Cardiac fibroblast (primary cell): Measurements from ENCODE around the gene SYT3.
A peak's percentile ranks its signal among the peaks of the same experiment; 100 is the strongest.

Experiments
- DNase-seq, 2 donors: peaks; one replicate each; pipeline versions ENCODE4 v3.0.0 to v3.0.0-alpha.2; 2010; ENCODE audit warnings: low read depth in 2 of 2
- H3K4me3 ChIP-seq, 2 donors: replicated peaks in 1 of 2; 1 replicate in 1 of 2; 2 replicates in 1 of 2; pipeline ENCODE4 v1.5.1; 2011; ENCODE audit warnings: low read depth in 2 of 2, low read length in 2 of 2, mild to moderate bottlenecking in 2 of 2, moderate library complexity in 1 of 2
- TF ChIP-seq, protein P1 (sequence below): IDR thresholded peaks from one replicate; pipeline ENCODE4 v1.5.1; 2011; ENCODE audit warnings: low read depth, mild to moderate bottlenecking, low read length, inconsistent platforms

SYT3 gene

DNA sequence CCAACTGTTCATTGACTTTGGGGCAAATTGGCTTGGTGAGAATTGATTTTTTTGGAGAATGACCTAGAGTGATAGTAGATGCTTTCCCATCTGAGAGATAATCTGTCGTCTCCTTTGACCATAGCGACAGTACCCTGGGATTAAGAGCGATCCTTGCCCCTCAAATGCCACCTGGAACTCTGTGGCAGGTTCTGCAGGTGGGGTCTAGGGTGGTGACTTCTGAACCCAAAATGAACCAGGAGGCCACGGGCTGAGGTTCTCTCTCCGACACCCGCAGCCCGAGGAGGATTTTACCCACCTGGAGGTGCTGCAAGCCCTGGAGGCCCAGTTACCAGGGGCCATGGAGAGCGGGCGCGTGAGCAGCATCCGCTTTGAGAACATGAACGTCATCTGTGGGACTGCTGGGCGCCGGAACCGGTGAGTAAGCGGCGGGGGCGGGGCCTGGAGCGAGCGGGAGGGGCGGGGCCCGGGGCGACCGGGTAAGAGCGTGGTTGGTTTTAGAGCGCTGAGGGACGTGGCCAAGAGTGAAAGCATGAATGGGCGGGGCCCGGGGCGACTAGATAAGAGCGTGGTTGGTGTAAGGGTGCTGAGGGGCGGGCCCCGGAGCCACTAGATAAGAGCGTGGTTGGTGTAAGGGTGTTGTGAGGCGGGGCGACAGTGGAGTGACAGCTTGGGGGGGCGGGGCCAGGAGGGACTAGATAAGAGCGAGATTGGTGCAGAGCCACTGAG lies 18.2 kb upstream of the SYT3 start:
- TF ChIP-seq, protein P1, sequence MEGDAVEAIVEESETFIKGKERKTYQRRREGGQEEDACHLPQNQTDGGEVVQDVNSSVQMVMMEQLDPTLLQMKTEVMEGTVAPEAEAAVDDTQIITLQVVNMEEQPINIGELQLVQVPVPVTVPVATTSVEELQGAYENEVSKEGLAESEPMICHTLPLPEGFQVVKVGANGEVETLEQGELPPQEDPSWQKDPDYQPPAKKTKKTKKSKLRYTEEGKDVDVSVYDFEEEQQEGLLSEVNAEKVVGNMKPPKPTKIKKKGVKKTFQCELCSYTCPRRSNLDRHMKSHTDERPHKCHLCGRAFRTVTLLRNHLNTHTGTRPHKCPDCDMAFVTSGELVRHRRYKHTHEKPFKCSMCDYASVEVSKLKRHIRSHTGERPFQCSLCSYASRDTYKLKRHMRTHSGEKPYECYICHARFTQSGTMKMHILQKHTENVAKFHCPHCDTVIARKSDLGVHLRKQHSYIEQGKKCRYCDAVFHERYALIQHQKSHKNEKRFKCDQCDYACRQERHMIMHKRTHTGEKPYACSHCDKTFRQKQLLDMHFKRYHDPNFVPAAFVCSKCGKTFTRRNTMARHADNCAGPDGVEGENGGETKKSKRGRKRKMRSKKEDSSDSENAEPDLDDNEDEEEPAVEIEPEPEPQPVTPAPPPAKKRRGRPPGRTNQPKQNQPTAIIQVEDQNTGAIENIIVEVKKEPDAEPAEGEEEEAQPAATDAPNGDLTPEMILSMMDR = no peak
- H3K4me3 ChIP-seq = peak overlapping the region; percentile 31 to 48
- peak; percentile 96 to 99 for DNase-seq

- H3K4me3 ChIP-seq = no peak overlapping the region
- TF ChIP-seq, protein P1 = no peak
- no peak for DNase-seq
Measured at GRCh38 chr19:50657222-50657669, 17.6 kb upstream of the SYT3 start.

GRCh38 chr19:50654882-50655281 lies 15.2 kb upstream of the SYT3 start:
- H3K4me3 ChIP-seq = no peak overlapping the region
- DNase-seq = no peak
- TF ChIP-seq, protein P1 = no peak

- no peak overlapping the region for H3K4me3 ChIP-seq
- TF ChIP-seq, protein P1 = no peak
- DNase-seq = no peak
Measured at GRCh38 chr19:50652722-50653121, 13.0 kb upstream of the SYT3 start.

DNA sequence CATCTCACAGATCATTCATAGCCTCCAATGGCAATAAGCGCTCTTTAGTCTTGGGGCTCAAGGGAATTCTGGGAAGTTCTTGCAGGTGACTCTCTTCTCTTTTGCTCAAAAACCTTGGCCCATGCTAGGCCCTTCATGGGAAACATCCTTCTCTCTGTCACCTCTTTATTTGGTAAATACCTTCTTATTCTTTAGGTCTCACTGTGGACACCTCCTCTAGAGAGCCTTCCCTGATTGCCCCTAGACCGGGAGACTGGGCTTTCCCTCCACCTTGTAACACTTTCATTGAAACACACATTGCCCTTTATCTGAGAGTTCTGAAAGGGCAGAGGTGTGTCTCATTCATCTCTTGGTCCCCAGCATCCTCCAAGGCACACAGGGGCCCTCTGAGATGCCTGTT lies 11.5 kb upstream of the SYT3 start:
- H3K4me3 ChIP-seq = no peak overlapping the region
- TF ChIP-seq, protein P1 = no peak
- no peak for DNase-seq

GRCh38 chr19:50649433-50650391 lies 10.0 kb upstream of the SYT3 start, which contains the start of gene C19orf81:
C19orf81 (plus strand) TSS chr19:50649445; CDS start chr19:50649445, 0 bp downstream.
- no peak within 1 kb of the TSS for H3K4me3 ChIP-seq
- TF ChIP-seq, protein P1 = no peak
- peak; percentile 21 to 23 for DNase-seq
